GM12873 (cell line): Measurements from ENCODE around the gene C1QTNF2.

Experiments
- TF ChIP-seq, protein P1 (sequence below): IDR thresholded peaks from 2 replicates; pipeline ENCODE4 v1.5.1; 2012; ENCODE audit warnings: low read depth, mild to moderate bottlenecking, moderate library complexity, low read length, control low read depth; ENCODE audit not compliant: insufficient read depth; ENCODE audit errors: missing control alignments

Gene C1QTNF2

DNA sequence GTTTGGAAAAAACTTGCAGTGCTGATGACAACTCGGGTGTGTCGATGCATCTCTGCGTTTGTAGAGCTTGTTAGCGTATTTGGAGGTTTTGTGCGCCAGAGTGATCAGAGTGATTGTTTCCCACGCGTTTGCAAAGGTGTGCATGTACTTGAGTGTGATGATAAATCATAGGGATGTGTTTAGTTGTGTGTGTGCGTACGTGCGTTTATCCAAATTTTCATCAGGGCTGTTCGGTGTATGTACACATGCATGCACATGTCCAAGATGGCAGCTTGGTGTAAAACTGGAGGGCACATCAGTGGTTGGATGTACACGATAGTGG is 248 bp upstream of the C1QTNF2 start:
- TF ChIP-seq, protein P1, sequence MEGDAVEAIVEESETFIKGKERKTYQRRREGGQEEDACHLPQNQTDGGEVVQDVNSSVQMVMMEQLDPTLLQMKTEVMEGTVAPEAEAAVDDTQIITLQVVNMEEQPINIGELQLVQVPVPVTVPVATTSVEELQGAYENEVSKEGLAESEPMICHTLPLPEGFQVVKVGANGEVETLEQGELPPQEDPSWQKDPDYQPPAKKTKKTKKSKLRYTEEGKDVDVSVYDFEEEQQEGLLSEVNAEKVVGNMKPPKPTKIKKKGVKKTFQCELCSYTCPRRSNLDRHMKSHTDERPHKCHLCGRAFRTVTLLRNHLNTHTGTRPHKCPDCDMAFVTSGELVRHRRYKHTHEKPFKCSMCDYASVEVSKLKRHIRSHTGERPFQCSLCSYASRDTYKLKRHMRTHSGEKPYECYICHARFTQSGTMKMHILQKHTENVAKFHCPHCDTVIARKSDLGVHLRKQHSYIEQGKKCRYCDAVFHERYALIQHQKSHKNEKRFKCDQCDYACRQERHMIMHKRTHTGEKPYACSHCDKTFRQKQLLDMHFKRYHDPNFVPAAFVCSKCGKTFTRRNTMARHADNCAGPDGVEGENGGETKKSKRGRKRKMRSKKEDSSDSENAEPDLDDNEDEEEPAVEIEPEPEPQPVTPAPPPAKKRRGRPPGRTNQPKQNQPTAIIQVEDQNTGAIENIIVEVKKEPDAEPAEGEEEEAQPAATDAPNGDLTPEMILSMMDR, result no peak

DNA sequence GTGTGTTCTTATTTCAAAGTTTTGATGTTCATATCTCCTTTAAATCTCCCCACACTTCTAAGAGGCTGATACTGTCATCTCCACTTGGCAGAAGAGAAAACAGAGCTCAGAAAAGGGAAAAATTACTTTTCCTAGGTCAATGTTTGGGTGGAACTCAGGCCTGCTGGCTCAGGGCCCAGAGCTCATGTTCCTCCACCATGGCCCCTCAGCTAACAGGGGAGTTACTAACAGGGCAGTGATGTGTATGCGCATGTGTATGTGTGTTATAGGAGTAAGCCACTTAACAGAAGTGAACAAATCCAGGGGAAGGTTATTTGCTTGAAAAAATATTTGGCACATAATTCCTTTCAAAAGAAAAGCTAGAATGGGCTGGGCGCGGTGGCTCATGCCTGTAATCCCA is 2.5 kb downstream of the C1QTNF2 start:
- TF ChIP-seq, protein P1, result no peak

DNA sequence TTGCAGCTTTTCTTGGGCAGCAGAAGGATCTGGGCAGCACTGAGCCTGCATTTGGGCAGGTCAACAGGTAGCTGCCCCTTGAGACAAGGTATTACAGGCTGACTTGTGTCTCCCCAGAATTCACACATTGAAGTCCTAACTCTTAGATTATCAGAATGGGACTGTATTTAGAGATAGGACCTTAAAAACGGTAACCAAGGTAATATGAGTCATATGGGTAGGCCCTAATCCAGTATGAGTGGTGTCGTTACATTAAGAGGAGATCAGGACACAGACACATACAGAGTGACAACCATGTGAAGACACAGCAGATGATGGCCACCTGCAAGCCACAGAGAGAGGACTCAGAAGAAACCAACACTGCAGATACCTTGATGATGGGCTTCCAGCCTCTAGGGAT is 3.2 kb downstream of the C1QTNF2 start:
- TF ChIP-seq, protein P1, result no peak

GRCh38 chr5:160366230-160366629 is 4.2 kb downstream of the C1QTNF2 start:
- TF ChIP-seq, protein P1, result no peak

DNA sequence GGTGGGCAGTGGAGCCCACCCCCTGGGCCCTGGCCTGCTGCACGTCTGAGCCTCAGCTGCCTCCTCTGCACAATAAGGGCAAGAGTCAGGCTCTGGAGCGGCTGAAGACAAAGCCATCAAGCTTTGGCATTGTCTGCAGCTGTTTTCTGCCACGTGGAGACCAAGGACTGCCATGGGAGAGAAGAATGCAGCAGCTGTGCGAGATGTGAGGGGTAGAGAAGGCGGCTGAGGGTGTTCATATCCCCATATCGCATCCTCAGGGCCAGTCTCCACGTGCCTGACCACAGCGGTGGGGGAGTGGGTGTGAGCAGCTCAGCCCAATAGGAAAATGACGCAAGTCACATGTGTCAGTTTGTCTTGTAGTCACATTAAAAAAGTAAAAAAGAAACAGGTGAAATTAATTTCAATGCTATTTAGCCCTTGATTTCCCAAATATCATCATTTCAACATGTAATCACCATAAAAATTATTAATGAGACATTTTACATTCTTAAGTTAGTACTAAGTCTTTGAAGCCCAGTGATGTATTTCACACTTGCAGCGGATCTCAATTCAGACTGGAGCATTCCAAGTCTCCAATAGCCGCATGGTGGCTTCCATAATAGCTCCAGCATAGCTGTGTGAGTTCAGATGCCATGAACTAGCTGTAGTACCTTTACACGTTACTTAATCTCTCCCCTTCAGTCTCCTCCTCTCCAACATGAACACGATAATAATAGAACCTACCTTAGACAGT is 6.6 kb downstream of the C1QTNF2 start:
- TF ChIP-seq, protein P1, result no peak

- TF ChIP-seq, protein P1, result no peak
These were observed 7.2 kb downstream of the C1QTNF2 start for GRCh38 chr5:160363211-160363610.

- TF ChIP-seq, protein P1, result no peak
These were observed 8.7 kb downstream of the C1QTNF2 start for GRCh38 chr5:160361624-160362228.
